Loucy (cell line): Measurements from ENCODE around the gene CHD6.

Experiments
- H2AFZ ChIP-seq: fragments of 200-600 bp; sonication (generic); 2 replicates; pipeline ENCODE4 v1.6.0; 2016; ENCODE audit warnings: antibody characterized with exemption, mild to moderate bottlenecking, low read length, moderate library complexity
- H3F3A ChIP-seq: fragments of 200-600 bp; 2 replicates; pipeline ENCODE4 v1.6.0; 2016; ENCODE audit warnings: antibody characterized with exemption, low read depth, mild to moderate bottlenecking
- H3K27me3 ChIP-seq: fragments of 200-600 bp; sonication (generic); 2 replicates; pipeline ENCODE4 v1.6.1; 2014; ENCODE audit warnings: low read length, mild to moderate bottlenecking; ENCODE audit not compliant: insufficient read depth, poor library complexity, severe bottlenecking
- H3K36me3 ChIP-seq: fragments of 200-600 bp; sonication (generic); 2 replicates; pipeline ENCODE4 v1.6.1; 2016; ENCODE audit warnings: low read length; ENCODE audit not compliant: insufficient read depth
- H3K4me1 ChIP-seq: fragments of 200-600 bp; sonication (generic); 2 replicates; pipeline ENCODE4 v1.5.1; 2014; ENCODE audit warnings: low read length, mild to moderate bottlenecking; ENCODE audit not compliant: insufficient read depth, poor library complexity, severe bottlenecking
- H3K4me2 ChIP-seq: fragments of 200-600 bp; sonication (generic); 2 replicates; pipeline ENCODE4 v1.6.0; 2014; ENCODE audit warnings: antibody characterized with exemption, low read length, low read depth, mild to moderate bottlenecking; ENCODE audit not compliant: poor library complexity, severe bottlenecking
- H3K4me3 ChIP-seq: fragments of 200-600 bp; sonication (generic); 2 replicates; pipeline ENCODE4 v1.5.1; 2014; ENCODE audit warnings: low read length, mild to moderate bottlenecking, mixed read lengths; ENCODE audit not compliant: poor library complexity, severe bottlenecking
- H3K79me2 ChIP-seq: fragments of 200-600 bp; sonication (generic); 2 replicates; pipeline ENCODE4 v1.6.1; 2014; ENCODE audit warnings: low read length; ENCODE audit not compliant: insufficient read depth
- H3K9ac ChIP-seq: fragments of 200-600 bp; sonication (generic); 2 replicates; pipeline ENCODE4 v1.6.0; 2014; ENCODE audit warnings: mild to moderate bottlenecking, low read depth, low read length, moderate library complexity; ENCODE audit not compliant: poor library complexity, severe bottlenecking
- H3K9me2 ChIP-seq: fragments of 200-600 bp; sonication (generic); replicated peaks from 2 replicates; pipeline ENCODE4 v1.6.1; 2016; ENCODE audit warnings: low read depth, low read length, mixed read lengths
- H3K9me3 ChIP-seq: fragments of 200-600 bp; sonication (generic); 2 replicates; pipeline ENCODE4 v1.6.1; 2014; ENCODE audit warnings: mild to moderate bottlenecking, antibody characterized with exemption, low read length, low read depth; ENCODE audit not compliant: insufficient read depth
- H4K20me1 ChIP-seq: fragments of 200-600 bp; sonication (generic); 2 replicates; pipeline ENCODE4 v1.6.0; 2014; ENCODE audit warnings: antibody characterized with exemption, low read length, mild to moderate bottlenecking; ENCODE audit not compliant: insufficient read depth, poor library complexity, severe bottlenecking
- CTCF ChIP-seq: fragments of 200-600 bp; sonication (generic); conservative IDR thresholded peaks from 2 replicates; pipeline ENCODE4 v1.5.1; 2014; ENCODE audit warnings: mild to moderate bottlenecking, antibody characterized with exemption, low read length
- EZH2phosphoT487 ChIP-seq: fragments of 200-600 bp; IDR thresholded peaks from 2 replicates; pipeline ENCODE4 v1.6.1; 2018; ENCODE audit warnings: antibody characterized with exemption, mild to moderate bottlenecking, moderate library complexity, borderline replicate concordance

CHD6 gene

GRCh38 chr20:41592516-41593216, 25.5 kb downstream of the CHD6 start:
- H4K20me1 ChIP-seq: peaks cover 8% of the 10 kb centered on the region
- H3K9me3 ChIP-seq: peaks cover 7% of the 10 kb centered on the region; the same call in 1 of the 2 replicates
- TF ChIP-seq EZH2phosphoT487: no peak
- no peak for TF ChIP-seq CTCF
- peaks cover 79% of the 10 kb centered on the region for H3K79me2 ChIP-seq
- no peaks in the 10 kb centered on the region for H3F3A ChIP-seq
- no peak overlapping the region for H3K4me2 ChIP-seq
- no peaks in the 10 kb centered on the region for H3K4me1 ChIP-seq
- H3K9ac ChIP-seq: no peak overlapping the region
- no peaks in the 10 kb centered on the region for H3K9me2 ChIP-seq
- H3K36me3 ChIP-seq: peaks cover 4% of the 10 kb centered on the region; the same call in 1 of the 2 replicates
- H3K4me3 ChIP-seq: no peak overlapping the region
- H2AFZ ChIP-seq: no peak overlapping the region
- H3K27me3 ChIP-seq: no peaks in the 10 kb centered on the region

GRCh38 chr20:41587956-41588355, 30.2 kb downstream of the CHD6 start:
- Histone ChIP-seq H2AFZ (no peak overlapping the region), H3K79me2 (peaks cover 79% of the 10 kb centered on the region), H4K20me1 (peaks cover 5% of the 10 kb centered on the region), H3K4me3 (no peak overlapping the region), H3K4me1 (no peaks in the 10 kb centered on the region), H3K9me3 (peaks cover 24% of the 10 kb centered on the region; the same call in 1 of the 2 replicates), H3K27me3 (no peaks in the 10 kb centered on the region), H3K9me2 (no peaks in the 10 kb centered on the region), H3K36me3 (peaks cover 22% of the 10 kb centered on the region; the same call in 1 of the 2 replicates), H3K4me2 (no peak overlapping the region), H3F3A (no peaks in the 10 kb centered on the region), H3K9ac (no peak overlapping the region)
- TF ChIP-seq EZH2phosphoT487 (no peak), CTCF (no peak)

- Histone ChIP-seq H3K4me2 (no peak overlapping the region), H3K79me2 (peaks cover 79% of the 10 kb centered on the region), H3K27me3 (no peaks in the 10 kb centered on the region), H3K9ac (no peak overlapping the region), H3F3A (no peaks in the 10 kb centered on the region), H3K36me3 (peaks cover 22% of the 10 kb centered on the region; the same call in 1 of the 2 replicates), H3K4me1 (no peaks in the 10 kb centered on the region), H3K9me2 (no peaks in the 10 kb centered on the region), H4K20me1 (peaks cover 7% of the 10 kb centered on the region), H2AFZ (no peak overlapping the region), H3K4me3 (no peak overlapping the region), H3K9me3 (peaks cover 24% of the 10 kb centered on the region; the same call in 1 of the 2 replicates)
- TF ChIP-seq EZH2phosphoT487: no peak
Measured at GRCh38 chr20:41587523-41587922, 30.7 kb downstream of the CHD6 start.
